SK-N-SH treated with all-trans-retinoic acid at 6 μM for 48 hours (cell line): ENCODE measurements around the gene HS3ST2.

Source experiments
- ATAC-seq: fragments of 200-7000 bp; cut with Tn5 transposase; 3 replicates; pipeline ENCODE4 v1.9.1; 2020; ENCODE audit warnings: mild to moderate bottlenecking, moderate library complexity
- ARNTL ChIP-seq: fragments of 450-650 bp; formaldehyde crosslinking; IDR thresholded peaks from 2 replicates; pipeline ENCODE4 v1.5.0; 2020; ENCODE audit warnings: low read depth, mild to moderate bottlenecking, moderate library complexity, borderline replicate concordance
- BACH2 ChIP-seq: fragments of 250-450 bp; sonication (Bioruptor Pico); IDR thresholded peaks from 2 replicates; pipeline ENCODE4 v1.9.0; 2021; ENCODE audit warnings: mild to moderate bottlenecking, borderline replicate concordance
- CREB5 ChIP-seq: fragments of 250-450 bp; sonication (Bioruptor Pico); IDR thresholded peaks from 2 replicates; pipeline ENCODE4 v1.5.1; 2020; ENCODE audit warnings: low read depth, mild to moderate bottlenecking, moderate library complexity
- CSDC2 ChIP-seq: fragments of 250-450 bp; sonication (Bioruptor Pico); IDR thresholded peaks from 2 replicates; pipeline ENCODE4 v1.5.0; 2020; ENCODE audit warnings: mild to moderate bottlenecking, moderate library complexity
- CSRNP3 ChIP-seq: fragments of 250-450 bp; sonication (Bioruptor Pico); IDR thresholded peaks from 2 replicates; pipeline ENCODE4 v1.5.1; 2021; ENCODE audit warnings: mild to moderate bottlenecking, moderate library complexity
- GLIS3 ChIP-seq: fragments of 250-450 bp; sonication (Bioruptor Pico); IDR thresholded peaks from 2 replicates; pipeline ENCODE4 v1.5.0; 2020; ENCODE audit warnings: mild to moderate bottlenecking, moderate library complexity
- ISL1 ChIP-seq: fragments of 250-450 bp; sonication (Bioruptor Pico); IDR thresholded peaks from 2 replicates; pipeline ENCODE4 v2.1.2; 2022; ENCODE audit warnings: mild to moderate bottlenecking, moderate library complexity
- OSR1 ChIP-seq: fragments of 250-450 bp; sonication (Bioruptor Pico); IDR thresholded peaks from 2 replicates; pipeline ENCODE4 v1.8.0; 2022; ENCODE audit warnings: moderate library complexity, mild to moderate bottlenecking, inconsistent platforms
- PPARA ChIP-seq: fragments of 250-450 bp; sonication (Bioruptor Pico); IDR thresholded peaks from 2 replicates; pipeline ENCODE4 v1.5.0; 2020; ENCODE audit warnings: mild to moderate bottlenecking, borderline replicate concordance
- RARB ChIP-seq: fragments of 250-450 bp; sonication (Bioruptor Pico); IDR thresholded peaks from 2 replicates; pipeline ENCODE4 v1.8.0; 2021; ENCODE audit warnings: mild to moderate bottlenecking, moderate library complexity
- SNAI2 ChIP-seq: fragments of 250-450 bp; sonication (Bioruptor Pico); IDR thresholded peaks from 2 replicates; pipeline ENCODE4 v1.5.0; 2020; ENCODE audit warnings: mild to moderate bottlenecking, moderate library complexity
- TCF4 ChIP-seq: fragments of 250-450 bp; sonication (Bioruptor Pico); IDR thresholded peaks from 2 replicates; pipeline ENCODE4 v1.8.0; 2021; ENCODE audit warnings: mild to moderate bottlenecking, moderate library complexity, borderline replicate concordance
- TOX ChIP-seq: fragments of 250-450 bp; sonication (Bioruptor Pico); IDR thresholded peaks from 2 replicates; pipeline ENCODE4 v1.8.0; 2021; ENCODE audit warnings: mild to moderate bottlenecking, moderate library complexity, borderline replicate concordance
- TSHZ2 ChIP-seq: fragments of 250-450 bp; sonication (Bioruptor Pico); IDR thresholded peaks from 2 replicates; pipeline ENCODE4 v1.5.0; 2020; ENCODE audit warnings: mild to moderate bottlenecking, moderate library complexity
- ZC3H10 ChIP-seq: fragments of 250-450 bp; sonication (Bioruptor Pico); IDR thresholded peaks from 2 replicates; pipeline ENCODE4 v1.5.1; 2021; ENCODE audit warnings: mild to moderate bottlenecking, moderate library complexity
- ZFP3 ChIP-seq: fragments of 250-450 bp; sonication (Bioruptor Pico); IDR thresholded peaks from 2 replicates; pipeline ENCODE4 v1.5.0; 2020; ENCODE audit warnings: mild to moderate bottlenecking, moderate library complexity
- ZFP30 ChIP-seq: fragments of 450-650 bp; formaldehyde crosslinking; IDR thresholded peaks from 2 replicates; pipeline ENCODE4 v1.5.0; 2022; ENCODE audit warnings: mild to moderate bottlenecking, moderate library complexity
- ZNF565 ChIP-seq: fragments of 450-650 bp; formaldehyde crosslinking; conservative IDR thresholded peaks from 2 replicates; pipeline ENCODE4 v1.5.0; 2020; ENCODE audit warnings: low read depth, mild to moderate bottlenecking, moderate library complexity
- ZNF70 ChIP-seq: fragments of 450-650 bp; formaldehyde crosslinking; IDR thresholded peaks from 2 replicates; pipeline ENCODE4 v1.5.0; 2020; ENCODE audit warnings: mild to moderate bottlenecking, moderate library complexity
- ZNF8 ChIP-seq: fragments of 450-650 bp; formaldehyde crosslinking; IDR thresholded peaks from 2 replicates; pipeline ENCODE4 v1.5.0; 2020; ENCODE audit warnings: mild to moderate bottlenecking, moderate library complexity

HS3ST2 gene

GRCh38 chr16:22857296-22858025, 43.5 kb downstream of the HS3ST2 start:
- ATAC-seq: no peak
- TF ChIP-seq RARB (CRISPR knock-in tag): no peak

- no peak for ATAC-seq
- TF ChIP-seq ZNF70 (CRISPR knock-in tag) (no peak), ZC3H10 (no peak), CREB5 (CRISPR knock-in tag) (no peak), ZNF565 (no peak), OSR1 (no peak), TCF4 (no peak), BACH2 (no peak)
Observed at GRCh38 chr16:22859925-22860324, 46.0 kb downstream of the HS3ST2 start.

GRCh38 chr16:22861580-22861979, 47.6 kb downstream of the HS3ST2 start:
- TF ChIP-seq PPARA (CRISPR knock-in tag) (no peak), ZNF70 (CRISPR knock-in tag) (no peak), ZNF8 (no peak), ZFP30 (CRISPR knock-in tag) (no peak), ARNTL (no peak), BACH2 (no peak), OSR1 (no peak), TOX (no peak), ISL1 (no peak), GLIS3 (CRISPR knock-in tag) (no peak), TCF4 (no peak), ZC3H10 (no peak), SNAI2 (CRISPR knock-in tag) (no peak), RARB (CRISPR knock-in tag) (no peak)
- no peak for ATAC-seq

GRCh38 chr16:22862046-22862445, 48.1 kb downstream of the HS3ST2 start:
- ATAC-seq: no peak
- TF ChIP-seq TCF4 (no peak), CSRNP3 (CRISPR knock-in tag) (no peak), TOX (no peak), ZFP3 (no peak), RARB (CRISPR knock-in tag) (no peak)

GRCh38 chr16:22864375-22864774, 50.4 kb downstream of the HS3ST2 start:
- TF ChIP-seq ISL1 (no peak), ZNF70 (CRISPR knock-in tag) (no peak), ZFP3 (no peak), ZC3H10 (no peak), CSRNP3 (CRISPR knock-in tag) (no peak), ZFP30 (CRISPR knock-in tag) (no peak), BACH2 (no peak), CSDC2 (CRISPR knock-in tag) (no peak), TSHZ2 (CRISPR knock-in tag) (no peak), PPARA (CRISPR knock-in tag) (no peak), TOX (no peak), OSR1 (no peak), GLIS3 (CRISPR knock-in tag) (no peak), ZNF8 (no peak), TCF4 (no peak), ZNF565 (no peak), ARNTL (no peak), SNAI2 (CRISPR knock-in tag) (no peak)
- no peak for ATAC-seq
